Neural cell (in vitro differentiated cells): ENCODE data around the gene ZNF680. TPM values are rescaled to one million over a fixed set of nuclear protein-coding genes. Genes with fewer than 3 reads are reported as not detected.
"Not testable (repeated sequence)": the region's sequence is repeated elsewhere in the genome, so short reads cannot be mapped to it uniquely, and the experiment has no call there.

Experiments used
- H2AFZ ChIP-seq: fragments of 200-600, 300-800 bp; sonication (generic), shearing (Covaris generic); 2 replicates; pipeline ENCODE4 v1.6.0; 2014; ENCODE audit warnings: low read depth, mild to moderate bottlenecking, antibody characterized with exemption, low read length, moderate library complexity
- H3F3A ChIP-seq: fragments of 200-600 bp; shearing (Covaris generic); 2 replicates; pipeline ENCODE4 v1.6.1; 2016; ENCODE audit warnings: mild to moderate bottlenecking, moderate library complexity, mixed read lengths, antibody characterized with exemption, low read length; ENCODE audit not compliant: insufficient read depth, poor library complexity, severe bottlenecking
- H3K27ac ChIP-seq: fragments of 200-600, 300-800 bp; sonication (generic), shearing (Covaris generic); 2 replicates; pipeline ENCODE4 v1.5.1; 2014; ENCODE audit warnings: mild to moderate bottlenecking, low read length, moderate library complexity
- H3K27me3 ChIP-seq: fragments of 300-800, 200-600 bp; sonication (generic), shearing (Covaris generic); 2 replicates; pipeline ENCODE4 v1.6.0; 2014; ENCODE audit warnings: mild to moderate bottlenecking, low read depth, low read length, moderate library complexity; ENCODE audit not compliant: insufficient read depth
- H3K36me3 ChIP-seq: fragments of 300-800, 200-600 bp; sonication (generic), shearing (Covaris generic); 2 replicates; pipeline ENCODE4 v1.5.1; 2014; ENCODE audit warnings: mild to moderate bottlenecking, antibody characterized with exemption, low read length, moderate library complexity; ENCODE audit not compliant: insufficient read depth
- H3K4me2 ChIP-seq: fragments of 300-800, 200-600 bp; sonication (generic), shearing (Covaris generic); 2 replicates; pipeline ENCODE4 v1.6.0; 2014; ENCODE audit warnings: mild to moderate bottlenecking, low read length
- H3K4me3 ChIP-seq: fragments of 300-800, 200-600 bp; sonication (generic), shearing (Covaris generic); 2 replicates; pipeline ENCODE4 v1.5.1; 2014; ENCODE audit warnings: mild to moderate bottlenecking, low read length, moderate library complexity
- H3K79me2 ChIP-seq: fragments of 200-600 bp; shearing (Covaris generic); replicated peaks from 2 replicates; pipeline ENCODE4 v1.6.0; 2014; ENCODE audit warnings: mild to moderate bottlenecking, low read length, moderate library complexity; ENCODE audit not compliant: insufficient read depth
- H3K9ac ChIP-seq: fragments of 300-800, 200-600 bp; sonication (generic), shearing (Covaris generic); 2 replicates; pipeline ENCODE4 v1.6.1; 2016; ENCODE audit warnings: mild to moderate bottlenecking, low read length, mixed read lengths
- H3K9me2 ChIP-seq: fragments of 200-600 bp; shearing (Covaris generic); 2 replicates; pipeline ENCODE4 v1.6.1; 2016; ENCODE audit warnings: mild to moderate bottlenecking, low read length, mixed read lengths; ENCODE audit not compliant: insufficient read depth
- H3K9me3 ChIP-seq: fragments of 200-600, 300-800 bp; sonication (generic), shearing (Covaris generic); 2 replicates; pipeline ENCODE4 v1.6.1; 2016; ENCODE audit warnings: mild to moderate bottlenecking, mixed run types, low read length, moderate library complexity, mixed read lengths
- H4K20me1 ChIP-seq: fragments of 200-600 bp; shearing (Covaris generic); 2 replicates; pipeline ENCODE4 v1.6.1; 2016; ENCODE audit warnings: mild to moderate bottlenecking, mixed run types; ENCODE audit not compliant: insufficient read depth
- EP300 ChIP-seq: fragments of 450-650 bp; conservative IDR thresholded peaks from 2 replicates; pipeline ENCODE4 v1.6.1; 2014; ENCODE audit warnings: antibody characterized with exemption, mild to moderate bottlenecking, moderate library complexity; ENCODE audit not compliant: poor library complexity, severe bottlenecking
- EZH2 ChIP-seq: fragments of 200-600, 300-800 bp; shearing (Covaris generic), sonication (generic); IDR thresholded peaks from 2 replicates; pipeline ENCODE4 v1.6.1; 2014; ENCODE audit warnings: antibody characterized with exemption, low read length, borderline replicate concordance, mild to moderate bottlenecking; ENCODE audit not compliant: insufficient read depth, poor library complexity, severe bottlenecking
- MXI1 ChIP-seq: fragments of 450-650 bp; conservative IDR thresholded peaks from 2 replicates; pipeline ENCODE4 v1.6.1; 2014; ENCODE audit warnings: antibody characterized with exemption, mild to moderate bottlenecking; ENCODE audit not compliant: poor library complexity, severe bottlenecking
- POLR2AphosphoS5 ChIP-seq: IDR thresholded peaks from 2 replicates; pipeline ENCODE4 v1.6.1; 2012
- RAD21 ChIP-seq: fragments of 450-650 bp; conservative IDR thresholded peaks from 2 replicates; pipeline ENCODE4 v1.6.1; 2014; ENCODE audit warnings: antibody characterized with exemption, mild to moderate bottlenecking, moderate library complexity
- REST ChIP-seq: IDR thresholded peaks from 2 replicates; pipeline ENCODE4 v1.6.1; 2012; ENCODE audit warnings: borderline replicate concordance
- SMC3 ChIP-seq: fragments of 450-650 bp; conservative IDR thresholded peaks from 2 replicates; pipeline ENCODE4 v1.6.1; 2014; ENCODE audit warnings: antibody characterized with exemption, mild to moderate bottlenecking, moderate library complexity; ENCODE audit not compliant: poor library complexity
- TAF1 ChIP-seq: IDR thresholded peaks from 2 replicates; pipeline ENCODE4 v1.6.1; 2012; ENCODE audit warnings: low read depth
- polyA plus RNA-seq: library from polyadenylated mRNA; depleted of rRNA; stranded (reverse); fragments of >200 nt; gene quantifications from 2 replicates; pipeline ENCODE4 v1.2.3, GENCODE V29; 2014
- TF ChIP-seq, protein P1 (sequence below): fragments of 450-650 bp; IDR thresholded peaks from 2 replicates; pipeline ENCODE4 v1.5.1; 2014; ENCODE audit warnings: antibody characterized with exemption, mild to moderate bottlenecking, moderate library complexity; ENCODE audit not compliant: poor library complexity, severe bottlenecking

ZNF680 gene
- polyA plus RNA-seq, 1 donor from 2014 or later, result 0.32 TPM

- no peak overlapping the region for H3K27ac ChIP-seq
- no peak overlapping the region for H3K4me2 ChIP-seq
- H3K9me3 ChIP-seq, result no peaks in the 10 kb centered on the region
- H3K9me2 ChIP-seq, result no peaks in the 10 kb centered on the region
- H3K36me3 ChIP-seq, result no peaks in the 10 kb centered on the region
- no peaks in the 10 kb centered on the region for H4K20me1 ChIP-seq
- no peak overlapping the region for H2AFZ ChIP-seq
- H3K79me2 ChIP-seq, result no peaks in the 10 kb centered on the region
- no peaks in the 10 kb centered on the region for H3F3A ChIP-seq
- no peaks in the 10 kb centered on the region for H3K27me3 ChIP-seq
- no peak overlapping the region for H3K4me3 ChIP-seq
- TF ChIP-seq SMC3 (no peak), REST (no peak), EZH2 (no peak), EP300 (no peak)
- TF ChIP-seq, protein P1, sequence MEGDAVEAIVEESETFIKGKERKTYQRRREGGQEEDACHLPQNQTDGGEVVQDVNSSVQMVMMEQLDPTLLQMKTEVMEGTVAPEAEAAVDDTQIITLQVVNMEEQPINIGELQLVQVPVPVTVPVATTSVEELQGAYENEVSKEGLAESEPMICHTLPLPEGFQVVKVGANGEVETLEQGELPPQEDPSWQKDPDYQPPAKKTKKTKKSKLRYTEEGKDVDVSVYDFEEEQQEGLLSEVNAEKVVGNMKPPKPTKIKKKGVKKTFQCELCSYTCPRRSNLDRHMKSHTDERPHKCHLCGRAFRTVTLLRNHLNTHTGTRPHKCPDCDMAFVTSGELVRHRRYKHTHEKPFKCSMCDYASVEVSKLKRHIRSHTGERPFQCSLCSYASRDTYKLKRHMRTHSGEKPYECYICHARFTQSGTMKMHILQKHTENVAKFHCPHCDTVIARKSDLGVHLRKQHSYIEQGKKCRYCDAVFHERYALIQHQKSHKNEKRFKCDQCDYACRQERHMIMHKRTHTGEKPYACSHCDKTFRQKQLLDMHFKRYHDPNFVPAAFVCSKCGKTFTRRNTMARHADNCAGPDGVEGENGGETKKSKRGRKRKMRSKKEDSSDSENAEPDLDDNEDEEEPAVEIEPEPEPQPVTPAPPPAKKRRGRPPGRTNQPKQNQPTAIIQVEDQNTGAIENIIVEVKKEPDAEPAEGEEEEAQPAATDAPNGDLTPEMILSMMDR, result no peak
- no peak overlapping the region for H3K9ac ChIP-seq
Observed at GRCh38 chr7:64557601-64558322, 5.1 kb downstream of the ZNF680 start.

DNA sequence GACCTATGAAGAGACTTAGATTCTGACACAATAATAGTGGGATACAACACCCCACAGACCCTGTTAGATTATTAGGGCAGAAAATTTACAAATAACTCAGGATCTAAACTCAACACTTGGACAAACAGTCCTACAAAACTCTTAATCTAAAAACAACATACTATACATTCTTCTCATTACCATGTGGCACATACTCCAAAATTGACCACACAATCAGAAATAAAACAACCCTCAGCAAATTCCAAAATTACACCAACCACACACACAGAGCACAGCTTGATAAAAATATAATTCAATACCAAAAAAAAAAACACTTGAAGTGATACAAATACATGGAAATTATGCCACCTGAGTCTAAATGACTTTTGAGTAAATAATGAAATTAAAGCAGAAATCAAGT lies 7.8 kb downstream of the ZNF680 start:
- H3K36me3 ChIP-seq, result no peaks in the 10 kb centered on the region
- TF ChIP-seq EP300 (no peak), REST (no peak), POLR2AphosphoS5 (no peak), SMC3 (no peak), RAD21 (no peak), MXI1 (no peak), EZH2 (no peak), TAF1 (no peak)
- TF ChIP-seq, protein P1, result no peak
- no peaks in the 10 kb centered on the region for H3K9me2 ChIP-seq
- no peak overlapping the region for H3K4me3 ChIP-seq
- H3F3A ChIP-seq, result no peaks in the 10 kb centered on the region
- no peak overlapping the region for H2AFZ ChIP-seq
- H3K79me2 ChIP-seq, result no peaks in the 10 kb centered on the region
- H3K9ac ChIP-seq, result no peak overlapping the region
- no peaks in the 10 kb centered on the region for H4K20me1 ChIP-seq
- no peak overlapping the region for H3K27ac ChIP-seq
- H3K4me2 ChIP-seq, result no peak overlapping the region
- H3K27me3 ChIP-seq, result no peaks in the 10 kb centered on the region
- H3K9me3 ChIP-seq, result peaks cover 3% of the 10 kb centered on the region

DNA sequence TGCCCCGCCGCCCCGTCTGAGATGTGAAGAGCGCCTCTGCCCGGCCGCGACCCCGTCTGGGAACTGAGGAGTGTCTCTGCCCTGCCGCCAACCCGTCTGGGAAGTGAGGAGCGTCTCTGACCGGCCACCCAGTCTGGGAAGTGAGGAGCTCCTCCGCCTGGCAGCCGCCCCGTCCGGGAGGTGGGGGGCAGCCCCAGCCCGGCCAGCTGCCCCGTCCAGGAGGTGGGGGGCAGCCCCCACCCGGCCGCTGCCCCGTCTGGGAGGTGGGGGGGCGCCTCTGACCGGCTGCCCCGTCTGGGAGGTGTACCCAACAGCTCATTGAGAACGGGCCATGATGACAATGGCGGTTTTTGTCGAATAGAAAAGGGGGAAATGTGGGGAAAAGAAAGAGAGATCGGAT lies 8.7 kb downstream of the ZNF680 start:
- H3K9me3 ChIP-seq, H3K9me2 ChIP-seq, H2AFZ ChIP-seq, H3F3A ChIP-seq, H3K27me3 ChIP-seq, H3K79me2 ChIP-seq, H3K27ac ChIP-seq, H4K20me1 ChIP-seq, H3K4me2 ChIP-seq, H3K36me3 ChIP-seq, H3K4me3 ChIP-seq, H3K9ac ChIP-seq: not testable (repeated sequence)
